Measurements from ENCODE around the gene EMC6.

- TF ChIP-seq CTCF (IDR thresholded peaks at IDR 0.05) (no peak), POLR2A (IDR thresholded peaks at IDR 0.05) (no peak)
Measured at GRCh38 chr17:3663102-3664011, 5.3 kb upstream of the EMC6 start.
